ENCODE measurements around the gene CTRB2.

Gene CTRB2

GRCh38 chr16:75203667-75204409 is 3.1 kb downstream of the CTRB2 start:
- no peak for DNase-seq

- DNase-seq = no peak
These were observed 3.9 kb downstream of the CTRB2 start for GRCh38 chr16:75203096-75203495.

GRCh38 chr16:75202069-75202590 is 4.8 kb downstream of the CTRB2 start:
- no peak for DNase-seq

- DNase-seq = no peak
These were observed 8.8 kb downstream of the CTRB2 start for GRCh38 chr16:75198135-75198600.

GRCh38 chr16:75197522-75198134 is 9.3 kb downstream of the CTRB2 start:
- no peak for DNase-seq

- no peak for DNase-seq
These were observed 10.1 kb downstream of the CTRB2 start for GRCh38 chr16:75196836-75197235.

GRCh38 chr16:75195811-75196790 is 10.9 kb downstream of the CTRB2 start:
- no peak for DNase-seq

GRCh38 chr16:75193730-75194444 is 13.1 kb downstream of the CTRB2 start:
- no peak for DNase-seq

GRCh38 chr16:75193265-75193650 is 13.7 kb downstream of the CTRB2 start:
- DNase-seq = no peak

GRCh38 chr16:75192606-75193264 is 14.2 kb downstream of the CTRB2 start:
- DNase-seq = no peak

- no peak for DNase-seq
These were observed 17.2 kb downstream of the CTRB2 start for GRCh38 chr16:75189638-75190245.

GRCh38 chr16:75188832-75189477 is 18.0 kb downstream of the CTRB2 start:
- DNase-seq = no peak

GRCh38 chr16:75181630-75182029 is 25.3 kb downstream of the CTRB2 start:
- no peak for DNase-seq

- no peak for DNase-seq
These were observed 27.8 kb downstream of the CTRB2 start for GRCh38 chr16:75179208-75179607.

GRCh38 chr16:75176926-75177325 is 30.0 kb downstream of the CTRB2 start:
- DNase-seq = no peak

GRCh38 chr16:75175074-75175473 is 31.9 kb downstream of the CTRB2 start:
- no peak for DNase-seq

- DNase-seq = no peak
These were observed 34.4 kb downstream of the CTRB2 start for GRCh38 chr16:75172578-75172977.

- DNase-seq = no peak
These were observed 37.0 kb downstream of the CTRB2 start for GRCh38 chr16:75169899-75170405.

GRCh38 chr16:75160386-75160785 is 46.6 kb downstream of the CTRB2 start:
- DNase-seq = no peak
